Measurements from ENCODE around the gene MGA. TPM values are rescaled to one million over a fixed set of nuclear protein-coding genes. Genes with fewer than 3 reads are reported as not detected.

MGA gene
- total RNA-seq, 2 donors from 2014 or later = 42.9 to 62.5 TPM

DNA sequence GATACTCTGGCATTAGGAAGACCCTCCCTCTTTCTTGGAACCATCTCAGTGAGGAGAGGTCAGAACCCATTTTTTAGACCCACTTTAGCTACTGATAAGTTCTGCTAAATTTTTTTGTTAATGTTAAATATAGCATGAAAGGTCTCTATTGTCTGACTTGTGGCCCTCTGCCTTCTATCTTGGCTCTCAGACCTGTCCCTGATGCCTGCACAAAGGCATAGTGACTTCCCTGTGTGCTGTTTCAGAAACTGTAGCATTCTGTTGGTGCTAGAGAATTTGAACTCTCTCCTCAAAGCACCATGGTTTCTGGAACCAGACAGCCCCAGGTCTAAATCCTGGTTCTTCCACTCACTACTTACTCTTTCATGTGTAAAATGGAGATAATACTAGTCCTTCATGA is 129.5 kb downstream of the MGA start:
- Histone ChIP-seq H3K4me1 (replicated peaks) (no peaks in the 10 kb centered on the region), H3K9me3 (no peaks in the 10 kb centered on the region), H3K36me3 (no peaks in the 10 kb centered on the region), H3K4me3 (no peak overlapping the region), H3K27ac (no peak overlapping the region), H3K27me3 (replicated peaks; ENCODE audit: insufficient read depth) (no peaks in the 10 kb centered on the region)
- intact Hi-C loops (cut with DNase I) = no loop called here
- DNase-seq (ENCODE audit: low spot score) = no peak
- TF ChIP-seq, protein P1, sequence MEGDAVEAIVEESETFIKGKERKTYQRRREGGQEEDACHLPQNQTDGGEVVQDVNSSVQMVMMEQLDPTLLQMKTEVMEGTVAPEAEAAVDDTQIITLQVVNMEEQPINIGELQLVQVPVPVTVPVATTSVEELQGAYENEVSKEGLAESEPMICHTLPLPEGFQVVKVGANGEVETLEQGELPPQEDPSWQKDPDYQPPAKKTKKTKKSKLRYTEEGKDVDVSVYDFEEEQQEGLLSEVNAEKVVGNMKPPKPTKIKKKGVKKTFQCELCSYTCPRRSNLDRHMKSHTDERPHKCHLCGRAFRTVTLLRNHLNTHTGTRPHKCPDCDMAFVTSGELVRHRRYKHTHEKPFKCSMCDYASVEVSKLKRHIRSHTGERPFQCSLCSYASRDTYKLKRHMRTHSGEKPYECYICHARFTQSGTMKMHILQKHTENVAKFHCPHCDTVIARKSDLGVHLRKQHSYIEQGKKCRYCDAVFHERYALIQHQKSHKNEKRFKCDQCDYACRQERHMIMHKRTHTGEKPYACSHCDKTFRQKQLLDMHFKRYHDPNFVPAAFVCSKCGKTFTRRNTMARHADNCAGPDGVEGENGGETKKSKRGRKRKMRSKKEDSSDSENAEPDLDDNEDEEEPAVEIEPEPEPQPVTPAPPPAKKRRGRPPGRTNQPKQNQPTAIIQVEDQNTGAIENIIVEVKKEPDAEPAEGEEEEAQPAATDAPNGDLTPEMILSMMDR (IDR thresholded peaks at IDR 0.05) = no peak

DNA sequence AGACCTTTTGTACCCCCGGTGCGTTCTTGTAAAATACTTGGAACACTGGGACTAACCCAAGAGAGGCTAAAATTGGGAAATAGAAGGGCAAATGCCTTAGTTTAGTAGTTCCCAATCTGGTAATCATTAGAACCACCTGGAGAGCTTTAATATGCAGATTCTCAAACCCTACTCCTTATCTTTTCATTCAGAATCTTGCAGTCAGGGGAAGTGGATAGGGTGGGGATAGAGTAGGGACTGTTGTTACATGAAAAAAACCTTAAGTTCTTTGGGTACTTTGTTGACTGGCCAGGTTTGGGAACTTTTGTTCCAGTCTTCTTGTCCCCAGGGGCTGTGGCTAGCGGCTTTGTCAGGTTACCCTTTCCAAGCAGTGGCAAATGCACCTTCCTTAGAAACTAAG is 130.0 kb downstream of the MGA start:
- DNase-seq (ENCODE audit: low spot score) = no peak
- TF ChIP-seq POLR2A (IDR thresholded peaks at IDR 0.05) = no peak
- 78% methylated on average over 3 of the region's 3 CpGs for WGBS
- Histone ChIP-seq H3K27ac (no peak overlapping the region), H3K9me3 (no peaks in the 10 kb centered on the region), H3K4me1 (replicated peaks) (no peaks in the 10 kb centered on the region), H3K4me3 (no peak overlapping the region), H3K36me3 (no peaks in the 10 kb centered on the region), H3K27me3 (replicated peaks; ENCODE audit: insufficient read depth) (no peaks in the 10 kb centered on the region)
- intact Hi-C loops (cut with DNase I) = no loop called here

DNA sequence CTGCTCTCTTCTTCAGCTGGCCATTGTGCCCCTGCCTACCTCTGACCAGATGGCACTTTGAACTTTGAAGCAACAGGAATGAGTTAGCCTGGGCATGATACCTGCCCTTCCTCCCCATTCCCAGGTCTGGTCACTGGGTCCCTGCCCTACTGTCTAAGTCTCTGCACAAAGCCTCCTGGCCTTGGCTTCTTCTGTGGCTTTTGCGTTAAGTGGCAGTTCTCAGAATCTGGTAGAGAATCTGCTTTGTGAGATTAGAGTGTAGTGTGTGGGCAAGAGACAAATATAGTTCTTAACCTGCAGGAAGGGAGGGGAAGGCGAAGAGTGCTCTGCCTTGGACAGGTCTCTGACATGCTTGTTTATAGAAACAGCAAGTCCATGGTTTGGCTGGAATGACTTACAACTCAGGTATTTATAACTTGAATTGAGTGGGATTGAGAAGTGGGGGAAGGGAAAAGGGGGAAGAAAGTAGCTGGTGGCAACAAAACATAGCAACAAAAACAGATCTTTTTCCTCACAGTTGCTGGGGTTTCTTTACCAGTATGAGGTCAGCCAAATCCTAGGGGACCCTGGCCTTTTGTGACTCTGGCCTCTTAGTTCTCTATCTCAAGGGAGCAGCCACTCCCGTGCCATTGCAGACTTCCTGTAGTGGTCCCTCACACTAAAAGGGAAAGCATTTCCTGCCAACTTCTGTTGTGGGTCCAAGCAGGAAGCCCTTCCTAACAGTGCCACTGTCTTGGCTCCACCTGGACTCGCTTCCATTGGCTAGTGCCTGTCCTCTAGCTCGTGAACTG is 130.7 kb downstream of the MGA start:
- Histone ChIP-seq H3K27me3 (replicated peaks; ENCODE audit: insufficient read depth) (no peaks in the 10 kb centered on the region), H3K27ac (no peak overlapping the region), H3K9me3 (no peaks in the 10 kb centered on the region), H3K4me3 (no peak overlapping the region), H3K36me3 (no peaks in the 10 kb centered on the region), H3K4me1 (replicated peaks) (no peaks in the 10 kb centered on the region)
- intact Hi-C loops (cut with DNase I) = no loop called here
- TF ChIP-seq POLR2AphosphoS5 (IDR thresholded peaks at IDR 0.05) (peak; percentile 29), POLR2A (IDR thresholded peaks at IDR 0.05) (no peak)
- WGBS = 52% methylated on average over 5 of the region's 5 CpGs
- no peak for DNase-seq (ENCODE audit: low spot score)

DNA sequence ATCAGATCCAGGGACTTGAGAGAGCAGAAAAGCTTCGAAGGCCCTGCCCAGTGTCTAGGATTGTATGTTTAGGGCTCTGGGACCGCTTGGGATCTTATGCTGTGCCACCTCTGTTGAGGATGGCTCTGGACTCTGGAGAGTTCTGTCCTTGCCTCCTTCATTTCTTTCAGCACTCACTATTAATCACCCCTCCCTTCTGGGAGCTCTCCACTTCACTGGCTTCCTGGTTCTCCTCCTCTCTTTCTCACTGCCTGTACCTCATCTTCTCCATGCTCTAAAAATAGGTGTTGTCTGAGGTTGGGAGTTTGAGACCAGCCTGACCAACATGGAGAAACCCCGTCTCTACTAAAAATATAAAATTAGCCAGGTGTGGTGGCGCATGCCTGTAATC is 131.3 kb downstream of the MGA start:
- Histone ChIP-seq H3K4me1 (replicated peaks) (no peaks in the 10 kb centered on the region), H3K9me3 (no peaks in the 10 kb centered on the region), H3K27ac (no peak overlapping the region), H3K27me3 (replicated peaks; ENCODE audit: insufficient read depth) (no peaks in the 10 kb centered on the region), H3K36me3 (no peaks in the 10 kb centered on the region), H3K4me3 (no peak overlapping the region)
- 96% methylated on average over 4 of the region's 4 CpGs for WGBS
- intact Hi-C loops (cut with DNase I) = no loop called here
- DNase-seq (ENCODE audit: low spot score) = no peak
- no peak for TF ChIP-seq POLR2A (IDR thresholded peaks at IDR 0.05)

DNA sequence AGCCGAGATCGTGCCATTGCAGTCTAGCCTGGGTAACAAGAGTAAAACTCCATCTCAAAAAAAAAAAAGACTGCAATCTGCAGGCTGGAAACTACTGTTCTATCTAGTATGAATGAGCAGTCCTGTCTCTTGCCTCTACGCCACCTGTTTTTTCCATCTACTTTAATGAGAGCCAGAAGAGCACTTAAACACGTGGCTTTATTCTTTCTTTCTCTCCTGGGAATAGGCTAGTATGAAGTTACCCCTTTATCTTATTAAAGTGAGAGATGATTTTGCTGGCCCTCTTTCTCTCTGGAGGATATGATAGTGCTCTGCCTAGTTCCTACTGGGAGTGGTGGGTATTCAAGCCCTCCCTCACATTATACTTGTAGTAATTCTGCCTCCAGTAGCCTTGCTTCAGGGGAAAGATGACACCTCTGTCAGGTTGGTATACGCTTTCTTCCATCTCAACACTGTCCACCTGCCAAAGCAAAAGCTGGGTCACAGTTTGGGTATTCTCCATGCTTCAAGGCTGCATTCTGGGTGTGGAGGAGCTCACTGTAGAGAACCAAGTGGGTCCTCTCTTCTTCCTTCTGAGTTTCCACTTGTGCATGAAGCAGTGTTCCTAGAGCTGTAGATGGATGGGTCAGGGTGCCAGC is 131.9 kb downstream of the MGA start:
- no peak for DNase-seq (ENCODE audit: low spot score)
- WGBS = 85% methylated on average over 5 of the region's 5 CpGs
- TF ChIP-seq, protein P1 (IDR thresholded peaks at IDR 0.05) = no peak
- no peak for TF ChIP-seq POLR2A (IDR thresholded peaks at IDR 0.05)
- TF ChIP-seq POLR2AphosphoS5 (IDR thresholded peaks at IDR 0.05) = no peak

DNA sequence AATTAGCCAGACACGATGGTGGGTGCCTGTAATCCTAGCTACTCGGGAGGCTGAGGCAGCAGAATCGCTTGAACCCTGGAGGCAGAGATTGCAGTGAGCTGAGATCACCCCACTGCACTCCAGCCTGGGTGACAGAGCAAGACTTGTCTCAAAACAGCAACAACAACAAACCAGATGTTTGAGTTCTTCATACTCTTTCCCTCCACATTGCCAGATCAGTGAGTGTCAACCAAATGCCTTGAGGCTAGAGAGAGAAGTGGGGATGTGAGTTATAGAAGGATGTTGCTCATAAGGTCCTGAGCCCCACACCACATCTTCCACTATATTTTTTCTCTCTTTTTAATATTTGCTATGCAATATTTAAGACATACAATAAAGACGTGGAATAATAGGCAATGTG is 133.9 kb downstream of the MGA start:
- Histone ChIP-seq H3K4me3 (no peak overlapping the region), H3K27me3 (replicated peaks; ENCODE audit: insufficient read depth) (no peaks in the 10 kb centered on the region), H3K36me3 (no peaks in the 10 kb centered on the region), H3K9me3 (no peaks in the 10 kb centered on the region), H3K4me1 (replicated peaks) (no peaks in the 10 kb centered on the region), H3K27ac (no peak overlapping the region)
- DNase-seq (ENCODE audit: low spot score) = no peak
- 69% methylated on average over 4 of the region's 4 CpGs for WGBS
- TF ChIP-seq, protein P1 (IDR thresholded peaks at IDR 0.05) = no peak
- TF ChIP-seq POLR2AphosphoS5 (IDR thresholded peaks at IDR 0.05) (no peak), POLR2A (IDR thresholded peaks at IDR 0.05) (no peak)
- intact Hi-C loops (cut with DNase I) = no loop called here

More for the DNA sequence above, 131.9 kb downstream of the MGA start:
- Histone ChIP-seq H3K27ac (no peak overlapping the region), H3K9me3 (no peaks in the 10 kb centered on the region), H3K27me3 (replicated peaks; ENCODE audit: insufficient read depth) (no peaks in the 10 kb centered on the region), H3K4me3 (no peak overlapping the region), H3K4me1 (replicated peaks) (no peaks in the 10 kb centered on the region), H3K36me3 (no peaks in the 10 kb centered on the region)
- intact Hi-C loops (cut with DNase I) = no loop called here
